ENCODE results near the gene TREML2.
"Not testable (repeated sequence)": the region's sequence is repeated elsewhere in the genome, so short reads cannot be mapped to it uniquely, and the experiment has no call there.

- TF ChIP-seq, protein P1, sequence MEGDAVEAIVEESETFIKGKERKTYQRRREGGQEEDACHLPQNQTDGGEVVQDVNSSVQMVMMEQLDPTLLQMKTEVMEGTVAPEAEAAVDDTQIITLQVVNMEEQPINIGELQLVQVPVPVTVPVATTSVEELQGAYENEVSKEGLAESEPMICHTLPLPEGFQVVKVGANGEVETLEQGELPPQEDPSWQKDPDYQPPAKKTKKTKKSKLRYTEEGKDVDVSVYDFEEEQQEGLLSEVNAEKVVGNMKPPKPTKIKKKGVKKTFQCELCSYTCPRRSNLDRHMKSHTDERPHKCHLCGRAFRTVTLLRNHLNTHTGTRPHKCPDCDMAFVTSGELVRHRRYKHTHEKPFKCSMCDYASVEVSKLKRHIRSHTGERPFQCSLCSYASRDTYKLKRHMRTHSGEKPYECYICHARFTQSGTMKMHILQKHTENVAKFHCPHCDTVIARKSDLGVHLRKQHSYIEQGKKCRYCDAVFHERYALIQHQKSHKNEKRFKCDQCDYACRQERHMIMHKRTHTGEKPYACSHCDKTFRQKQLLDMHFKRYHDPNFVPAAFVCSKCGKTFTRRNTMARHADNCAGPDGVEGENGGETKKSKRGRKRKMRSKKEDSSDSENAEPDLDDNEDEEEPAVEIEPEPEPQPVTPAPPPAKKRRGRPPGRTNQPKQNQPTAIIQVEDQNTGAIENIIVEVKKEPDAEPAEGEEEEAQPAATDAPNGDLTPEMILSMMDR (IDR thresholded peaks at IDR 0.05; ENCODE audit: poor library complexity, severe bottlenecking), result not testable (repeated sequence)
- TF ChIP-seq TAF1 (IDR thresholded peaks at IDR 0.05; ENCODE audit: low read depth); SMC3 (conservative IDR thresholded peaks at IDR 0.05; ENCODE audit: poor library complexity); EZH2 (IDR thresholded peaks at IDR 0.05; ENCODE audit: borderline replicate concordance, insufficient read depth, low read length, poor library complexity, severe bottlenecking); RAD21 (conservative IDR thresholded peaks at IDR 0.05); EP300 (conservative IDR thresholded peaks at IDR 0.05; ENCODE audit: poor library complexity, severe bottlenecking); POLR2AphosphoS5 (IDR thresholded peaks at IDR 0.05): not testable (repeated sequence)
Measured at GRCh38 chr6:41246529-41246928, 45.6 kb upstream of the TREML2 start.
